HCT116 (cell line): ENCODE results near the gene SIL1. TPM values are rescaled to one million over a fixed set of nuclear protein-coding genes. Genes with fewer than 3 reads are reported as not detected.

Source experiments
- ATAC-seq: fragments of 200-7000 bp; cut with Tn5 transposase; 2 replicates; pipeline ENCODE4 v1.9.1; 2020; ENCODE audit warnings: mild to moderate bottlenecking, moderate library complexity
- BruUV-seq: library from RNA; stranded (reverse); fragments of 400-500 nt; replicated peaks from 2 replicates; lab custom pipeline; 2021; lab: Mats Ljungman, UMichigan
- CTCF ChIA-PET: fragments of 300-600 bp; sonication (Branson Sonifier 250); formaldehyde crosslinking; loops from one replicate; lab custom pipeline; 2021; ENCODE audit warnings: antibody characterized with exemption; lab: Charles Lee
- POLR2A ChIA-PET: fragments of 300-600, 350-600 bp; sonication (Branson Sonifier 250); formaldehyde crosslinking; loops from one replicate; lab custom pipeline; 2021; ENCODE audit warnings: antibody characterized with exemption; lab: Charles Lee
- RAD21 ChIA-PET, 2 experiments: fragments of 300-600 bp; sonication (Branson Sonifier 250); formaldehyde crosslinking; loops; one replicate each; lab custom pipeline; 2023; ENCODE audit warnings: low total read pairs in 2 of 2; ENCODE audit not compliant: uncharacterized antibody in 2 of 2, unreplicated experiment in 2 of 2, low non-redundant PET in 1 of 2; lab: Charles Lee
- DNase-seq: peaks from one replicate; pipeline ENCODE4 v3.0.0-alpha.2; 2010; ENCODE audit warnings: low read depth, low spot score
- H2AFZ ChIP-seq: fragments of 200-600 bp; shearing (Covaris generic), sonication (generic); 2 replicates; pipeline ENCODE4 v1.6.1; 2017; ENCODE audit warnings: low read depth, mixed run types, mixed read lengths, antibody characterized with exemption, low read length; ENCODE audit not compliant: poor library complexity, severe bottlenecking
- H3K27ac ChIP-seq: 2 replicates; pipeline ENCODE4 v1.5.1; 2012; ENCODE audit warnings: low read depth, low read length
- H3K27me3 ChIP-seq: fragments of 200-600 bp; sonication (generic); 2 replicates; pipeline ENCODE4 v1.6.1; 2016; ENCODE audit warnings: mixed run types, low read length, mixed read lengths; ENCODE audit not compliant: insufficient read depth
- H3K36me3 ChIP-seq, 2 experiments: fragments of 200-500 bp in 1 of 2; fragments of 200-600 bp in 1 of 2; sonication (Bioruptor generic) in 1 of 2; sonication (generic) in 1 of 2; 2 replicates each; pipeline versions ENCODE4 v1.5.1 to v1.6.1; 2014 to 2016; ENCODE audit warnings: low read length in 2 of 2, inconsistent platforms in 1 of 2, mixed read lengths in 1 of 2, mixed run types in 1 of 2; ENCODE audit not compliant: insufficient read depth in 2 of 2, control insufficient read depth in 1 of 2
- H3K4me1 ChIP-seq, 2 experiments: fragments of 200-600 bp in 1 of 2; sonication (generic) in 1 of 2; 2 replicates each; pipeline versions ENCODE4 v1.5.1 to v1.6.1; 2012 to 2017; ENCODE audit warnings: low read length in 2 of 2, inconsistent platforms in 1 of 2, mild to moderate bottlenecking in 1 of 2, mixed read lengths in 1 of 2, mixed run types in 1 of 2, moderate library complexity in 1 of 2; ENCODE audit not compliant: insufficient read depth in 2 of 2, control insufficient read depth in 1 of 2
- H3K4me2 ChIP-seq: fragments of 200-600 bp; sonication (generic); 2 replicates; pipeline ENCODE4 v1.6.1; 2017; ENCODE audit warnings: mixed run types, low read length, mixed read lengths
- H3K4me3 ChIP-seq, 2 experiments: fragments of 200-600 bp in 1 of 2; sonication (generic) in 1 of 2; replicated peaks in 1 of 2; 2 replicates each; pipeline ENCODE4 v1.5.1; 2011 to 2016; ENCODE audit warnings: low read length in 2 of 2, control low read depth in 1 of 2, low read depth in 1 of 2, mild to moderate bottlenecking in 1 of 2, mixed read lengths in 1 of 2, mixed run types in 1 of 2
- H3K79me2 ChIP-seq: fragments of 200-600 bp; sonication (generic); 2 replicates; pipeline ENCODE4 v1.6.1; 2017; ENCODE audit warnings: mild to moderate bottlenecking, mixed run types, low read length, moderate library complexity, mixed read lengths; ENCODE audit not compliant: insufficient read depth
- H3K9ac ChIP-seq: fragments of 200-600 bp; sonication (generic); 2 replicates; pipeline ENCODE4 v1.6.1; 2016; ENCODE audit warnings: low read length, mixed read lengths
- H3K9me2 ChIP-seq: fragments of 200-600 bp; sonication (generic), shearing (Covaris generic); 2 replicates; pipeline ENCODE4 v1.6.1; 2017; ENCODE audit warnings: mixed run types, mild to moderate bottlenecking, moderate library complexity; ENCODE audit not compliant: insufficient read depth
- H3K9me3 ChIP-seq, 2 experiments: fragments of 200-500 bp in 1 of 2; fragments of 200-600 bp in 1 of 2; sonication (Bioruptor generic) in 1 of 2; sonication (generic) in 1 of 2; 2 replicates each; pipeline ENCODE4 v1.6.1; 2014 to 2017; ENCODE audit warnings: low read length in 2 of 2, mixed read lengths in 2 of 2, inconsistent platforms in 1 of 2, low read depth in 1 of 2, mild to moderate bottlenecking in 1 of 2, mixed run types in 1 of 2, moderate library complexity in 1 of 2; ENCODE audit not compliant: control insufficient read depth in 1 of 2, insufficient read depth in 1 of 2
- H4K20me1 ChIP-seq: fragments of 200-600 bp; sonication (generic), shearing (Covaris generic); 2 replicates; pipeline ENCODE4 v1.6.1; 2017; ENCODE audit warnings: mixed run types, mild to moderate bottlenecking, moderate library complexity; ENCODE audit not compliant: insufficient read depth
- CEBPB ChIP-seq: IDR thresholded peaks from 2 replicates; pipeline ENCODE4 v1.6.1; 2012; ENCODE audit warnings: low read depth
- CTCF ChIP-seq, 3 experiments: fragments of 200-600 bp in 1 of 3; sonication (generic) in 1 of 3; IDR thresholded peaks in 2 of 3; conservative IDR thresholded peaks in 1 of 3; 2 replicates each; pipeline ENCODE4 v1.5.1; 2012 to 2017; ENCODE audit warnings: low read depth in 2 of 3, low read length in 2 of 3, antibody characterized with exemption in 1 of 3, borderline replicate concordance in 1 of 3, control low read depth in 1 of 3, mild to moderate bottlenecking in 1 of 3, mixed read lengths in 1 of 3, mixed run types in 1 of 3, moderate library complexity in 1 of 3; ENCODE audit not compliant: insufficient read depth in 1 of 3
- ELF1 ChIP-seq: IDR thresholded peaks from 2 replicates; pipeline ENCODE4 v1.6.1; 2012; ENCODE audit warnings: low read depth, borderline replicate concordance
- EZH2 ChIP-seq: fragments of 200-600 bp; sonication (generic); IDR thresholded peaks from 2 replicates; pipeline ENCODE4 v1.6.1; 2017; ENCODE audit warnings: antibody characterized with exemption, mixed run types
- EZH2phosphoT487 ChIP-seq: fragments of 200-600 bp; IDR thresholded peaks from 2 replicates; pipeline ENCODE4 v1.6.1; 2018; ENCODE audit warnings: antibody characterized with exemption, borderline replicate concordance
- POLR2A ChIP-seq: IDR thresholded peaks from 2 replicates; pipeline ENCODE4 v1.7.0; 2011; ENCODE audit warnings: borderline replicate concordance; ENCODE audit not compliant: insufficient read depth, insufficient read length; ENCODE audit errors: extremely low read depth
- POLR2AphosphoS5 ChIP-seq: IDR thresholded peaks from 2 replicates; pipeline ENCODE4 v1.6.1; 2011; ENCODE audit warnings: mild to moderate bottlenecking, low read depth, low read length, moderate library complexity
- SIN3A ChIP-seq: IDR thresholded peaks from 2 replicates; pipeline ENCODE4 v1.6.1; 2012; ENCODE audit warnings: low read depth
- YY1 ChIP-seq: IDR thresholded peaks from 2 replicates; pipeline ENCODE4 v1.6.1; 2011; ENCODE audit warnings: low read length, low read depth, moderate library complexity, mild to moderate bottlenecking; ENCODE audit not compliant: insufficient replicate concordance; ENCODE audit errors: extremely low read depth
- intact Hi-C: fragments of 100-400 bp; cut with micrococcal nuclease; formaldehyde crosslinking; loops from 2 replicates; pipeline ENCODE4 v1.10.0; 2022
- total RNA-seq: library from RNA; stranded (reverse); gene quantifications from one replicate; pipeline ENCODE4 v1.2.1, GENCODE V29; 2021; ENCODE audit not compliant: unreplicated experiment
- TF ChIP-seq, protein P1 (sequence below): IDR thresholded peaks from 2 replicates; pipeline ENCODE4 v1.6.1; 2012

Gene SIL1
- total RNA-seq, 1 experiment from 2014 or later: 34.0 TPM

- ATAC-seq (no peak), DNase-seq (no peak)
- H3K27me3 ChIP-seq: no peaks in the 10 kb centered on the region
- no peak overlapping the region for H3K4me2 ChIP-seq
- intact Hi-C loops: no loop called here
- ChIA-PET POLR2A (no interaction called here), RAD21 (no interaction called here), CTCF (no interaction called here)
- no peak overlapping the region for H2AFZ ChIP-seq
- no peaks in the 10 kb centered on the region for H4K20me1 ChIP-seq
- H3K4me3 ChIP-seq: no peak overlapping the region
- BruUV-seq: no TSS peak
- no peaks in the 10 kb centered on the region for H3K9me2 ChIP-seq
- no peaks in the 10 kb centered on the region for H3K79me2 ChIP-seq
- no peak overlapping the region for H3K27ac ChIP-seq
- no peaks in the 10 kb centered on the region for H3K4me1 ChIP-seq
- H3K9me3 ChIP-seq: no peaks in the 10 kb centered on the region
- H3K9ac ChIP-seq: no peak overlapping the region
- H3K36me3 ChIP-seq: no peaks in the 10 kb centered on the region
- TF ChIP-seq ELF1 (no peak), EZH2phosphoT487 (no peak), EZH2 (no peak), POLR2AphosphoS5 (no peak), YY1 (no peak), POLR2A (no peak), SIN3A (no peak), CEBPB (no peak), CTCF (IDR thresholded peaks at IDR 0.05 in 2 of 3, conservative IDR thresholded peaks at IDR 0.05 in 1 of 3; ENCODE audit: borderline replicate concordance in 1 of 3, insufficient read depth in 1 of 3, low read depth in 2 of 3, low read length in 2 of 3) (no peak)
- TF ChIP-seq, protein P1, sequence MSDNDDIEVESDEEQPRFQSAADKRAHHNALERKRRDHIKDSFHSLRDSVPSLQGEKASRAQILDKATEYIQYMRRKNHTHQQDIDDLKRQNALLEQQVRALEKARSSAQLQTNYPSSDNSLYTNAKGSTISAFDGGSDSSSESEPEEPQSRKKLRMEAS: no peak
Observed at GRCh38 chr5:139116100-139116655, 82.0 kb downstream of the SIL1 start.
